Kidney capillary endothelial cell (primary cell): Measurements from ENCODE around the gene RAD23B.
"Not testable (repeated sequence)": the region's sequence is repeated elsewhere in the genome, so short reads cannot be mapped to it uniquely, and the experiment has no call there.

ENCODE experiments used
- DNase-seq: peaks from one replicate; pipeline ENCODE4 v3.0.0-alpha.2; 2018; ENCODE audit warnings: low spot score

The RAD23B gene

GRCh38 chr9:107282759-107283622 is at the start of gene RAD23B:
RAD23B (plus strand) TSS chr9:107283279; CDS start chr9:107283630, 351 bp downstream.
- DNase-seq: peak; percentile 96

- DNase-seq: no peak
Measured at GRCh38 chr9:107235765-107236442, 47.2 kb upstream of the RAD23B start.

- no peak for DNase-seq
Measured at GRCh38 chr9:107237873-107238272, 45.2 kb upstream of the RAD23B start.

- DNase-seq: no peak
Measured at GRCh38 chr9:107239474-107239873, 43.6 kb upstream of the RAD23B start.

GRCh38 chr9:107240260-107240659 is 42.8 kb upstream of the RAD23B start:
- DNase-seq: no peak

GRCh38 chr9:107242073-107243030 is 40.7 kb upstream of the RAD23B start:
- DNase-seq: no peak

GRCh38 chr9:107243742-107244141 is 39.3 kb upstream of the RAD23B start:
- no peak for DNase-seq

GRCh38 chr9:107246259-107247254 is 36.5 kb upstream of the RAD23B start:
- no peak for DNase-seq

- no peak for DNase-seq
Measured at GRCh38 chr9:107248714-107249113, 34.4 kb upstream of the RAD23B start.

GRCh38 chr9:107249131-107249533 is 33.9 kb upstream of the RAD23B start:
- no peak for DNase-seq

GRCh38 chr9:107249665-107250285 is 33.3 kb upstream of the RAD23B start:
- DNase-seq: no peak

- no peak for DNase-seq
Measured at GRCh38 chr9:107251756-107252322, 31.2 kb upstream of the RAD23B start.

GRCh38 chr9:107258919-107259318 is 24.2 kb upstream of the RAD23B start:
- no peak for DNase-seq

- not testable (repeated sequence) for DNase-seq
Measured at GRCh38 chr9:107259751-107260313, 23.2 kb upstream of the RAD23B start.

- DNase-seq: no peak
Measured at GRCh38 chr9:107260437-107261081, 22.5 kb upstream of the RAD23B start.

- no peak for DNase-seq
Measured at GRCh38 chr9:107261106-107261505, 22.0 kb upstream of the RAD23B start.

- DNase-seq: no peak
Measured at GRCh38 chr9:107263289-107263688, 19.8 kb upstream of the RAD23B start.

- DNase-seq: no peak
Measured at GRCh38 chr9:107266624-107267368, 16.3 kb upstream of the RAD23B start.
